ENCODE measurements around the gene PRL.
A peak's percentile ranks its signal among the peaks of the same experiment; 100 is the strongest.

Gene PRL

GRCh38 chr6:22322103-22323030 is 25.5 kb upstream of the PRL start:
- H3K4me3 ChIP-seq (ENCODE audit: low read depth in 1 of 2, low read length in 2 of 2) = no peak overlapping the region
- no peaks in the 10 kb centered on the region for H3K27me3 ChIP-seq (ENCODE audit: low read depth, low read length)
- H3K27ac ChIP-seq (ENCODE audit: low read length) = no peak overlapping the region
- peaks cover 0 to 4% of the 10 kb centered on the region in 2 donors for H3K4me1 ChIP-seq (ENCODE audit: control insufficient read depth in 1 of 2, insufficient read depth in 2 of 2, low read length in 2 of 2)
- no peaks in the 10 kb centered on the region for H3K9me3 ChIP-seq (ENCODE audit: control insufficient read depth in 1 of 2, low read length in 2 of 2)
- no peaks in the 10 kb centered on the region for H3K36me3 ChIP-seq (ENCODE audit: control insufficient read depth in 1 of 2, insufficient read depth in 2 of 2, low read length in 2 of 2)

- Histone ChIP-seq H3K4me3 (ENCODE audit: low read depth in 1 of 2, low read length in 2 of 2) (no peak overlapping the region), H3K27ac (ENCODE audit: low read length) (no peak overlapping the region), H3K27me3 (ENCODE audit: low read depth, low read length) (no peaks in the 10 kb centered on the region), H3K9me3 (ENCODE audit: control insufficient read depth in 1 of 2, low read length in 2 of 2) (no peaks in the 10 kb centered on the region), H3K4me1 (ENCODE audit: control insufficient read depth in 1 of 2, insufficient read depth in 2 of 2, low read length in 2 of 2) (peaks cover 0 to 4% of the 10 kb centered on the region in 2 donors), H3K36me3 (ENCODE audit: control insufficient read depth in 1 of 2, insufficient read depth in 2 of 2, low read length in 2 of 2) (no peaks in the 10 kb centered on the region)
These were observed 23.9 kb upstream of the PRL start for GRCh38 chr6:22320750-22321149.

- H3K9me3 ChIP-seq (ENCODE audit: control insufficient read depth in 1 of 2, low read length in 2 of 2) = peaks cover 0 to 12% of the 10 kb centered on the region in 2 donors
- H3K27ac ChIP-seq (ENCODE audit: low read length) = no peak overlapping the region
- H3K4me1 ChIP-seq (ENCODE audit: control insufficient read depth in 1 of 2, insufficient read depth in 2 of 2, low read length in 2 of 2) = peaks cover 0 to 4% of the 10 kb centered on the region in 2 donors
- no peak overlapping the region for H3K4me3 ChIP-seq (ENCODE audit: low read depth in 1 of 2, low read length in 2 of 2)
- no peaks in the 10 kb centered on the region for H3K27me3 ChIP-seq (ENCODE audit: low read depth, low read length)
- no peaks in the 10 kb centered on the region for H3K36me3 ChIP-seq (ENCODE audit: control insufficient read depth in 1 of 2, insufficient read depth in 2 of 2, low read length in 2 of 2)
These were observed 21.6 kb upstream of the PRL start for GRCh38 chr6:22318404-22318803.

GRCh38 chr6:22313796-22314195 is 17.0 kb upstream of the PRL start:
- Histone ChIP-seq H3K27me3 (ENCODE audit: low read depth, low read length) (no peaks in the 10 kb centered on the region), H3K9me3 (ENCODE audit: control insufficient read depth in 1 of 2, low read length in 2 of 2) (peaks cover 0 to 19% of the 10 kb centered on the region in 2 donors), H3K36me3 (ENCODE audit: control insufficient read depth in 1 of 2, insufficient read depth in 2 of 2, low read length in 2 of 2) (no peaks in the 10 kb centered on the region), H3K27ac (ENCODE audit: low read length) (no peak overlapping the region), H3K4me1 (ENCODE audit: control insufficient read depth in 1 of 2, insufficient read depth in 2 of 2, low read length in 2 of 2) (no peaks in the 10 kb centered on the region), H3K4me3 (ENCODE audit: low read depth in 1 of 2, low read length in 2 of 2) (peak overlapping the region in 1 of 2 donors; percentile 12)

GRCh38 chr6:22308939-22309338 is 12.1 kb upstream of the PRL start:
- Histone ChIP-seq H3K27ac (ENCODE audit: low read length) (no peak overlapping the region), H3K27me3 (ENCODE audit: low read depth, low read length) (no peaks in the 10 kb centered on the region), H3K9me3 (ENCODE audit: control insufficient read depth in 1 of 2, low read length in 2 of 2) (peaks cover 0 to 13% of the 10 kb centered on the region in 2 donors), H3K36me3 (ENCODE audit: control insufficient read depth in 1 of 2, insufficient read depth in 2 of 2, low read length in 2 of 2) (no peaks in the 10 kb centered on the region), H3K4me3 (ENCODE audit: low read depth in 1 of 2, low read length in 2 of 2) (no peak overlapping the region), H3K4me1 (ENCODE audit: control insufficient read depth in 1 of 2, insufficient read depth in 2 of 2, low read length in 2 of 2) (no peaks in the 10 kb centered on the region)

GRCh38 chr6:22306741-22307466 is 10.1 kb upstream of the PRL start:
- Histone ChIP-seq H3K36me3 (ENCODE audit: control insufficient read depth in 1 of 2, insufficient read depth in 2 of 2, low read length in 2 of 2) (no peaks in the 10 kb centered on the region), H3K4me1 (ENCODE audit: control insufficient read depth in 1 of 2, insufficient read depth in 2 of 2, low read length in 2 of 2) (no peaks in the 10 kb centered on the region), H3K27me3 (ENCODE audit: low read depth, low read length) (no peaks in the 10 kb centered on the region), H3K27ac (ENCODE audit: low read length) (no peak overlapping the region), H3K4me3 (ENCODE audit: low read depth in 1 of 2, low read length in 2 of 2) (no peak overlapping the region), H3K9me3 (ENCODE audit: control insufficient read depth in 1 of 2, low read length in 2 of 2) (peaks cover 0 to 7% of the 10 kb centered on the region in 2 donors)

GRCh38 chr6:22302838-22303237 is 6.0 kb upstream of the PRL start:
- Histone ChIP-seq H3K4me1 (ENCODE audit: control insufficient read depth in 1 of 2, insufficient read depth in 2 of 2, low read length in 2 of 2) (no peaks in the 10 kb centered on the region), H3K27ac (ENCODE audit: low read length) (no peak overlapping the region), H3K27me3 (ENCODE audit: low read depth, low read length) (no peaks in the 10 kb centered on the region), H3K4me3 (ENCODE audit: low read depth in 1 of 2, low read length in 2 of 2) (no peak overlapping the region), H3K36me3 (ENCODE audit: control insufficient read depth in 1 of 2, insufficient read depth in 2 of 2, low read length in 2 of 2) (no peaks in the 10 kb centered on the region), H3K9me3 (ENCODE audit: control insufficient read depth in 1 of 2, low read length in 2 of 2) (no peaks in the 10 kb centered on the region)

GRCh38 chr6:22300273-22300998 is 3.6 kb upstream of the PRL start:
- Histone ChIP-seq H3K27me3 (ENCODE audit: low read depth, low read length) (no peaks in the 10 kb centered on the region), H3K9me3 (ENCODE audit: control insufficient read depth in 1 of 2, low read length in 2 of 2) (no peaks in the 10 kb centered on the region), H3K4me1 (ENCODE audit: control insufficient read depth in 1 of 2, insufficient read depth in 2 of 2, low read length in 2 of 2) (no peaks in the 10 kb centered on the region), H3K27ac (ENCODE audit: low read length) (no peak overlapping the region), H3K4me3 (ENCODE audit: low read depth in 1 of 2, low read length in 2 of 2) (no peak overlapping the region), H3K36me3 (ENCODE audit: control insufficient read depth in 1 of 2, insufficient read depth in 2 of 2, low read length in 2 of 2) (no peaks in the 10 kb centered on the region)

GRCh38 chr6:22298475-22298890 is 1.6 kb upstream of the PRL start:
- H3K4me3 ChIP-seq (ENCODE audit: low read depth in 1 of 2, low read length in 2 of 2) = no peak overlapping the region
- H3K4me1 ChIP-seq (ENCODE audit: control insufficient read depth in 1 of 2, insufficient read depth in 2 of 2, low read length in 2 of 2) = peaks cover 0 to 11% of the 10 kb centered on the region in 2 donors
- no peaks in the 10 kb centered on the region for H3K36me3 ChIP-seq (ENCODE audit: control insufficient read depth in 1 of 2, insufficient read depth in 2 of 2, low read length in 2 of 2)
- H3K27me3 ChIP-seq (ENCODE audit: low read depth, low read length) = no peaks in the 10 kb centered on the region
- H3K9me3 ChIP-seq (ENCODE audit: control insufficient read depth in 1 of 2, low read length in 2 of 2) = no peaks in the 10 kb centered on the region
- H3K27ac ChIP-seq (ENCODE audit: low read length) = no peak overlapping the region

- Histone ChIP-seq H3K27ac (ENCODE audit: low read length) (no peak overlapping the region), H3K36me3 (ENCODE audit: control insufficient read depth in 1 of 2, insufficient read depth in 2 of 2, low read length in 2 of 2) (no peaks in the 10 kb centered on the region), H3K4me3 (ENCODE audit: low read depth in 1 of 2, low read length in 2 of 2) (no peak overlapping the region), H3K4me1 (ENCODE audit: control insufficient read depth in 1 of 2, insufficient read depth in 2 of 2, low read length in 2 of 2) (peaks cover 0 to 11% of the 10 kb centered on the region in 2 donors), H3K9me3 (ENCODE audit: control insufficient read depth in 1 of 2, low read length in 2 of 2) (no peaks in the 10 kb centered on the region), H3K27me3 (ENCODE audit: low read depth, low read length) (no peaks in the 10 kb centered on the region)
These were observed 769 bp downstream of the PRL start for GRCh38 chr6:22296067-22296466.

GRCh38 chr6:22295145-22295544 is 1.7 kb downstream of the PRL start:
- H3K4me3 ChIP-seq (ENCODE audit: low read depth in 1 of 2, low read length in 2 of 2) = no peak overlapping the region
- H3K9me3 ChIP-seq (ENCODE audit: control insufficient read depth in 1 of 2, low read length in 2 of 2) = no peaks in the 10 kb centered on the region
- H3K36me3 ChIP-seq (ENCODE audit: control insufficient read depth in 1 of 2, insufficient read depth in 2 of 2, low read length in 2 of 2) = no peaks in the 10 kb centered on the region
- peaks cover 0 to 11% of the 10 kb centered on the region in 2 donors for H3K4me1 ChIP-seq (ENCODE audit: control insufficient read depth in 1 of 2, insufficient read depth in 2 of 2, low read length in 2 of 2)
- H3K27me3 ChIP-seq (ENCODE audit: low read depth, low read length) = no peaks in the 10 kb centered on the region
- H3K27ac ChIP-seq (ENCODE audit: low read length) = no peak overlapping the region

Data from muscle layer of duodenum (tissue), 2 donors.